Liver (tissue), 3 donors: ENCODE results near the gene HOXA3.

Source experiments
- EGR1 ChIP-seq, 2 donors: IDR thresholded peaks; 2 replicates each; pipeline ENCODE4 v1.6.1; 2016 to 2018; ENCODE audit warnings: antibody characterized with exemption in 2 of 2, low read depth in 2 of 2
- GABPA ChIP-seq, 2 donors: IDR thresholded peaks in 1 of 2; conservative IDR thresholded peaks in 1 of 2; 2 replicates each; pipeline ENCODE4 v1.6.1; 2016; ENCODE audit warnings: antibody characterized with exemption in 2 of 2, mild to moderate bottlenecking in 1 of 2, moderate library complexity in 1 of 2
- HNF4G ChIP-seq: IDR thresholded peaks from 2 replicates; pipeline ENCODE4 v1.6.1; 2016; ENCODE audit warnings: antibody characterized with exemption
- JUND ChIP-seq, 2 donors: IDR thresholded peaks; 2 replicates each; pipeline ENCODE4 v1.6.1; 2016; ENCODE audit warnings: antibody characterized with exemption in 2 of 2
- MAX ChIP-seq: IDR thresholded peaks from 2 replicates; pipeline ENCODE4 v1.6.1; 2016; ENCODE audit warnings: antibody characterized with exemption
- RAD21 ChIP-seq, 2 donors: IDR thresholded peaks; 2 replicates each; pipeline ENCODE4 v1.6.1; 2016; ENCODE audit warnings: antibody characterized with exemption in 2 of 2, mild to moderate bottlenecking in 2 of 2
- REST ChIP-seq: IDR thresholded peaks from 2 replicates; pipeline ENCODE4 v1.6.1; 2016; ENCODE audit warnings: antibody characterized with exemption, mild to moderate bottlenecking
- SP1 ChIP-seq: IDR thresholded peaks from 2 replicates; pipeline ENCODE4 v1.6.1; 2018; ENCODE audit warnings: antibody characterized with exemption, mild to moderate bottlenecking
- TAF1 ChIP-seq: conservative IDR thresholded peaks from 2 replicates; pipeline ENCODE4 v1.6.1; 2016; ENCODE audit warnings: antibody characterized with exemption, mild to moderate bottlenecking
- YY1 ChIP-seq: IDR thresholded peaks from 2 replicates; pipeline ENCODE4 v1.6.1; 2016; ENCODE audit warnings: antibody characterized with exemption, mild to moderate bottlenecking
- ZBTB33 ChIP-seq: IDR thresholded peaks from 2 replicates; pipeline ENCODE4 v1.6.1; 2016; ENCODE audit warnings: antibody characterized with exemption
- TF ChIP-seq, protein P1 (sequence below): fragments of 150-350 bp; IDR thresholded peaks from 2 replicates; pipeline ENCODE4 v1.5.1; 2017; ENCODE audit warnings: improper control_type of control experiment, low read depth, low read length; ENCODE audit not compliant: missing input control
- TF ChIP-seq, protein P2 (sequence below): IDR thresholded peaks from 2 replicates; pipeline ENCODE4 v1.6.1; 2016; ENCODE audit warnings: antibody characterized with exemption
- donor health status: healthy.
- donor health status: healthy.

DNA sequence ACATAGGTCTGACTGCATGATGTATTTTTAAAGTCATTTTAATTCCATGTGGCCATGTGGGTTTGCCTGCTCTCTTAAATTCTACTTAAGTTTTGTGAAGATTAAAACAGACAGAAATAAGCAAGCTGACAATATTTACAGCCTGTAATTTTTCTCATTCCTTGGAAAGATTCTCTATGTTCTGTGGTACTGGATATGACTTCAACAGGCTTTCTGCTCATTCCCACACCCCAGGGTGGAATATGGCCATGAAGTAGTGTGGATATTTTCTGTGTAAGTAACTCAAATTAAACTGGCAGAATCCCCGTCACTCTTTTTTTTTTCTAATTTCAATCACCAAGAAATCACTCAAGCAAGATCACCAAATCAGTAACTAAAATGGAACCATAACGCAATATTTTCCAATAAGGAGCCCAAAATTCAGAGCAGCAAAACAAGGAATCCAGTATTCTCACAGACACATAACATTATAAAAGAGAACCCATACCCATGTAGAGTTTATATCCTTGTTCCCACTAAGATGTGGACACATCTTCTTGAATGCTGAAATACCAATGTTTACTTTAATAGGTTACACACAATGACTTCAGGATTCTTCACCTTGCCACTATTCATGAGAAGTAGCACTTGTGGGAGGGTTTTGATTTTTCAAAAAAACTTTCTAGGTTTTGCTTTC, 14.6 kb downstream of the HOXA3 start:
- no peak for TF ChIP-seq TAF1
- TF ChIP-seq, protein P1, sequence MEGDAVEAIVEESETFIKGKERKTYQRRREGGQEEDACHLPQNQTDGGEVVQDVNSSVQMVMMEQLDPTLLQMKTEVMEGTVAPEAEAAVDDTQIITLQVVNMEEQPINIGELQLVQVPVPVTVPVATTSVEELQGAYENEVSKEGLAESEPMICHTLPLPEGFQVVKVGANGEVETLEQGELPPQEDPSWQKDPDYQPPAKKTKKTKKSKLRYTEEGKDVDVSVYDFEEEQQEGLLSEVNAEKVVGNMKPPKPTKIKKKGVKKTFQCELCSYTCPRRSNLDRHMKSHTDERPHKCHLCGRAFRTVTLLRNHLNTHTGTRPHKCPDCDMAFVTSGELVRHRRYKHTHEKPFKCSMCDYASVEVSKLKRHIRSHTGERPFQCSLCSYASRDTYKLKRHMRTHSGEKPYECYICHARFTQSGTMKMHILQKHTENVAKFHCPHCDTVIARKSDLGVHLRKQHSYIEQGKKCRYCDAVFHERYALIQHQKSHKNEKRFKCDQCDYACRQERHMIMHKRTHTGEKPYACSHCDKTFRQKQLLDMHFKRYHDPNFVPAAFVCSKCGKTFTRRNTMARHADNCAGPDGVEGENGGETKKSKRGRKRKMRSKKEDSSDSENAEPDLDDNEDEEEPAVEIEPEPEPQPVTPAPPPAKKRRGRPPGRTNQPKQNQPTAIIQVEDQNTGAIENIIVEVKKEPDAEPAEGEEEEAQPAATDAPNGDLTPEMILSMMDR, result no peak
- TF ChIP-seq MAX, result no peak
- TF ChIP-seq REST, result no peak
- TF ChIP-seq EGR1 (IDR thresholded peaks at IDR 0.05; ENCODE audit: low read depth in 2 of 2), result no peak
- TF ChIP-seq JUND (IDR thresholded peaks at IDR 0.05), result no peak
- no peak for TF ChIP-seq YY1
- no peak for TF ChIP-seq RAD21 (IDR thresholded peaks at IDR 0.05)
- TF ChIP-seq HNF4G, result no peak
- TF ChIP-seq ZBTB33, result no peak
- TF ChIP-seq, protein P2, sequence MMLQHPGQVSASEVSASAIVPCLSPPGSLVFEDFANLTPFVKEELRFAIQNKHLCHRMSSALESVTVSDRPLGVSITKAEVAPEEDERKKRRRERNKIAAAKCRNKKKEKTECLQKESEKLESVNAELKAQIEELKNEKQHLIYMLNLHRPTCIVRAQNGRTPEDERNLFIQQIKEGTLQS, result no peak
- TF ChIP-seq SP1, result no peak
- TF ChIP-seq GABPA (IDR thresholded peaks at IDR 0.05 in 1 of 2, conservative IDR thresholded peaks at IDR 0.05 in 1 of 2), result no peak
